GM21423 (cell line): ENCODE measurements around the gene PXMP4.

Experiments used
- ATAC-seq: cut with Tn5 transposase; IDR thresholded peaks from one replicate; pipeline ENCODE4 v1.9.1; 2021; ENCODE audit warnings: mild to moderate bottlenecking, moderate library complexity; ENCODE audit not compliant: unreplicated experiment

The PXMP4 gene

GRCh38 chr20:33685328-33686099, 34.6 kb downstream of the PXMP4 start:
- peak; percentile 38 for ATAC-seq

GRCh38 chr20:33684533-33685327, 35.4 kb downstream of the PXMP4 start:
- ATAC-seq, result no peak

GRCh38 chr20:33681728-33682353, 38.3 kb downstream of the PXMP4 start:
- no peak for ATAC-seq

DNA sequence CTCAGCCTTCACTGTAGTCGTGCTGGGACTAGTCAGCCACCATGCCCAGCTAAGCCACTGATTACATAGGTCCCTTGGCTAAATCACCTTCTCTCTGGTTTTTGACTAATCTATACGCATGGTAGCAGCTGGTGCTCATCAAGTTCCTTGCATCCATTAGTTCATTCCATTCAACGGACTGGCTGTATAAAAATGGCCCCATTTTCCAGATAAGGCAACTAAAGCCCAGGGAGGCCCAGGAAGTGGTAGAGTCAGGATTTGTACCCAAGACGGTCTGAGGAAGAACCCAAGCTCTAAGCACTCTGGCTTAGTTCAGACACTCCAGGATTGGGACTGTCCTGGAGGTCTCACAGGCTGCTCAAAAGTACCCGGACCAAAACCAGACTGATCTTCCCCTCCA, 38.8 kb downstream of the PXMP4 start:
- ATAC-seq, result no peak

- no peak for ATAC-seq
Observed at GRCh38 chr20:33680686-33681085, 39.4 kb downstream of the PXMP4 start.

- peak; percentile 67 for ATAC-seq
Observed at GRCh38 chr20:33679758-33680485, 40.2 kb downstream of the PXMP4 start.

DNA sequence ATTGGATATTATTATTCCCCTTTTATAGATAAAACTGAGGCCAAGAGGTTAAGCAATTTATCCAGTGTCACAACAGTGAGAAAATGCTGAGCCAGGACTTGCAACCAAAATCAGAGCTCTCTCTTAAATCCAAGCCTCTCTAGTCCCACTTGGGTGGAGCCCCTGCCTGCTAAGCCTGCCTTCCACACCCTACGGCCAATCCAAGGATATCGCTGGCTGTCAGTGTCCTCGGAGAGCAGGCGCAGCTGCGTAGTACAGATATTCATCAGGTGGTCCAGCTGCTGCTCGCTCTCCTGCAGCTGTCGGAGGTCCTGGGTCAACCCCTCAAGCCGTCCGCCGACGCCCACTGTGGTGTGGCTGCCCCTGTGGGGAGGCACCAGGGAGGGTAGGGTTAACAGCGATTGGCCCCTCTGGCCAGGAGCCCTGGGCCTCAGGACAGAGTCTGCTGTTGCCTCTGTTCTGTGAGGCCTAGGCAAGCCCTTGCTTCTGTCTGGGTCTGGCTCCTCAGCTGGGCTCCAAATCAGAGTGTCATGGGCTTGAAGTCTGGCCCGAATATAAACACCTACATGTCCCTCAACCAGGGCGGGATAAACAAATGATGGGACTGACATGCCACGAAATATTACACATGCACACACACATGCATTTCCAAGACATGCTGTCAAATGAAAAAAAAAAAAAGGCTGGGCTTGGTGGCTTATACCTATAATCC, 42.0 kb downstream of the PXMP4 start:
- ATAC-seq, result no peak

GRCh38 chr20:33676652-33677645, 43.2 kb downstream of the PXMP4 start:
- ATAC-seq, result no peak

DNA sequence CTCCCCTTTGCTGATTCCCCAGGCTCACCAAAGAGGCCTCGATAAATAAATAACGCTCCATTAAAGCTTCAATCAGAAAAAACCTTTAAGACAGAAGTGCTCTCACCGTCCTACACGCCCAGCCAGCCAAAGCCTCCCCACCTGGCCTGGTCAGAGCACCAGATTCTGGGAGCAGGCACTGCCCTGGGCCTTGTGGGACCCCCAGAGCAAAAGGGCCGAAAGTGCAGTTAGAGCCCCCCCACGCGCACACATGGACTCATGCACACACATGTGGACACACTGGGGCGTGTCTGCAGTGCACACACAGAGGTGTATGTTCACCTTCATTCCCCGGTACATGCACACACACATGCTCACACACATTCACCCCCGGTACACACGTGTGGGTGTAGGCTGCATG, 44.0 kb downstream of the PXMP4 start:
- ATAC-seq, result no peak

DNA sequence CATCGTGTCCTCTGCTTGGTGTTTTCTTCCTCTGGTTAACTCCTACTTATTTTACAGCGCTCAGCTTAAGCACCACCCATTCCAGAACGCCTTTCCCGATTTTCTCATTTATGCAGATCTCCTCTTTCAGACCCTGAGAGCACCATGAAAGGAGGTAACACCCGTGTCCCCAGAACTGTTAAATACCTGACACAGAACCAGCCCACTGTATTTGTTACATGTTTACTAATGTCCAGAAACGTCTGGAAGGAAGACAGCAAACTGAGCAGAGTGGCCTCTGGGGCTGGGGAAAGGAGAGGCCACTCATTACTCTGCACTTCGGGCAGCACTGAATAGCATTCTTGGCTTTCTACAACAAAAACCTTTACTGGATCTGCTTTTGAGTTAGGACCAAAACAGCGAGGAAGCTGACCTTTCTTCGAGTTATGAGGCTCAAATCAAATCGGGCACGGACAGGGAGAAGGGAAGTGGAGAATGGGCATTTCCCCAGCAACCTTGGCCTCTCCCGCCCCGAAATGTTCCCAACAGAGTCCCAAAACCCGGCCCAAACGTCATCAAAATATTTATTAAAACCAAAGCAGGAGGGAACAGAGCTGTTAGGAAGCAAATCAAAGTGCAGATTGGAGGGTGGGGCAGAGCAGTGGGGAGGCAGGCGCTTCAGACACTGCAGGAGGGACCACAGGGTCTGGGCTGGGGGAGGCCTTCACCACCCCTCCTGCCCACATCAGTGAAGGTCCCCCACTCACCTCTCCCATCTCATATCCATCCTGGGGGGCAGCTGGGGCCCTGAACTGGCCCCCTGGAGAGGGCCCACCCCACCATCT, 44.8 kb downstream of the PXMP4 start:
- no peak for ATAC-seq

- ATAC-seq, result peak; percentile 57
Observed at GRCh38 chr20:33674294-33675135, 45.6 kb downstream of the PXMP4 start, which contains the start of gene NECAB3. NECAB3 (minus strand) TSS chr20:33674428; CDS start chr20:33674352, 76 bp downstream.

- ATAC-seq, result peak; percentile 6
Observed at GRCh38 chr20:33673410-33674293, 46.5 kb downstream of the PXMP4 start.

DNA sequence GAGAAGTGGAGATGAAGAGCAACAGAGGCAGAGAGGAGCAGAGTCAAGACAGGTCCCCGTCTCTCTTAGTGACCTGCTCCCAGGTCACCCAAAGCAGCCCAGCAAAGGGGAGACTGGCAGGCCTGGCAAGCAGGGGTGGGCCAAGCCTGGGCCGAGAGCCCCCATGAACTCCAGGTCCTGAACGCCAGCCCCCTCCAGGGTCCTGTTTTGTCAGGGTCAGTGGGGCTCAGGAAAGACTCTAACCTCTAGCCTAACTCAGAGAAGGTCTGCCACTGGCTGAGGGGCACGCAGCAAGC, 47.0 kb downstream of the PXMP4 start:
- no peak for ATAC-seq

DNA sequence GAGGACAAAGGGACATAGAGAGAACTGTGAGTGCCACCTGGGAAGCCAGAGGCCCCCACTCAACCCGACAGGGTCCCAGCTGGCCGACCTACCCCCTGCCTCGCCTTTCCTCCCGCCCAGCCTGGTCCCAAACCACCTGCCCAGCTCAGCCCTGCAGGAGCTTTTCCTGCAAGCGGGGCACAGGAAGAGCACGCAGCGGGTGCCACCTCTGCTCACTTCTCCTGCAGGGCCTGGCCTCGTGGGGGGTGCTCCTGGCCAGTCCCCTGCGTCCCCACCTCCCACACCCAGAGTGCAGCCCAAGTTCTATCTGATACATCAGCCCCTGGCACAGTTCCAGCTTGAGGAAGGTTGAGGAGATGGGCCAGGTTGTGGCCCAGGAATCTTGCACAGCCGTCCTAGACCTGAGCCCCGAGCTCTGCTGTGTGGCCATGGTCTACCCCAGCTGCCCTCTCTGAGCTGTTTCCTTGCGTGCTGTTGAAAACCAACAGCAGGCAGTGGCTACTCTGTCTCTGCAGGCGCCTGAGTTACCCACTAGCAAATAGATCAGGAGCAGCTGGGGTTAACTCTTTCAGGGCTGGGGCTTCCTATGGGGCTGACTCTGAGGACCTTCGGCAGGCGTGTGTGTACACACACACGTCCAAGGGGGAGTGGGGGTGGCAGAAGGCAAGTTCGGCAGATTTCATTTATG, 47.5 kb downstream of the PXMP4 start:
- ATAC-seq, result no peak

- ATAC-seq, result no peak
Observed at GRCh38 chr20:33671573-33672288, 48.4 kb downstream of the PXMP4 start.
